Epidermal melanocyte (primary cell): Measurements from ENCODE around the gene MTFR2.

Source experiments
- DNase-seq: peaks from one replicate; pipeline ENCODE4 v3.0.0; 2011; ENCODE audit warnings: low spot score; ENCODE audit not compliant: insufficient read length

The MTFR2 gene

GRCh38 chr6:136186363-136186762 is 63.7 kb downstream of the MTFR2 start:
- DNase-seq: no peak

GRCh38 chr6:136184738-136185137 is 65.4 kb downstream of the MTFR2 start:
- DNase-seq: no peak

- no peak for DNase-seq
Observed at GRCh38 chr6:136181861-136182260, 68.2 kb downstream of the MTFR2 start.

GRCh38 chr6:136181512-136181833 is 68.6 kb downstream of the MTFR2 start:
- DNase-seq: no peak
